H9 (cell line): ENCODE measurements around the gene RECQL. TPM values are rescaled to one million over a fixed set of nuclear protein-coding genes. Genes with fewer than 3 reads are reported as not detected.

Experiments
- DNase-seq: peaks from one replicate; pipeline ENCODE4 v3.0.0-alpha.2; 2017
- H2AFZ ChIP-seq: one replicate; pipeline ENCODE4 v1.6.1; 2013; ENCODE audit warnings: mild to moderate bottlenecking, low read length, control low read depth, moderate library complexity
- H2AK5ac ChIP-seq: 2 replicates; pipeline ENCODE4 v1.6.1; 2013; ENCODE audit warnings: low read length, control low read depth, mixed read lengths; ENCODE audit not compliant: insufficient read length
- H2BK120ac ChIP-seq: one replicate; pipeline ENCODE4 v1.6.1; 2013; ENCODE audit warnings: low read depth, mild to moderate bottlenecking, low read length, control low read depth, inconsistent platforms; ENCODE audit not compliant: poor library complexity, severe bottlenecking
- H2BK12ac ChIP-seq: 2 replicates; pipeline ENCODE4 v1.6.1; 2013; ENCODE audit warnings: low read length, control low read depth, mixed read lengths, low read depth; ENCODE audit not compliant: insufficient read length
- H2BK15ac ChIP-seq: 2 replicates; pipeline ENCODE4 v1.6.1; 2013; ENCODE audit warnings: low read depth, low read length, control low read depth
- H2BK20ac ChIP-seq: one replicate; pipeline ENCODE4 v1.6.1; 2013; ENCODE audit warnings: low read depth, mild to moderate bottlenecking, low read length, control low read depth, inconsistent platforms; ENCODE audit not compliant: poor library complexity, severe bottlenecking
- H2BK5ac ChIP-seq: 2 replicates; pipeline ENCODE4 v1.6.1; 2013; ENCODE audit warnings: low read length, control low read depth, mixed read lengths; ENCODE audit not compliant: insufficient read length
- H3K14ac ChIP-seq: 2 replicates; pipeline ENCODE4 v1.6.1; 2013; ENCODE audit warnings: low read length, control low read depth; ENCODE audit not compliant: insufficient read depth
- H3K18ac ChIP-seq: 2 replicates; pipeline ENCODE4 v1.6.1; 2013; ENCODE audit warnings: low read depth, mild to moderate bottlenecking, mixed read lengths, low read length, control low read depth; ENCODE audit not compliant: insufficient read length
- H3K23ac ChIP-seq: 2 replicates; pipeline ENCODE4 v1.6.1; 2013; ENCODE audit warnings: low read length, control low read depth, mixed read lengths, low read depth; ENCODE audit not compliant: insufficient read length
- H3K23me2 ChIP-seq: 2 replicates; pipeline ENCODE4 v1.6.1; 2013; ENCODE audit warnings: low read depth, mild to moderate bottlenecking, mixed read lengths, low read length, control low read depth; ENCODE audit not compliant: insufficient read length, poor library complexity, severe bottlenecking
- H3K27ac ChIP-seq: 2 replicates; pipeline ENCODE4 v1.5.1; 2013; ENCODE audit warnings: low read length, control low read depth, mixed read lengths, low read depth; ENCODE audit not compliant: insufficient read length
- H3K27me3 ChIP-seq: 2 replicates; pipeline ENCODE4 v1.6.1; 2013; ENCODE audit warnings: low read length, control low read depth, inconsistent platforms; ENCODE audit not compliant: insufficient read depth
- H3K4ac ChIP-seq: 2 replicates; pipeline ENCODE4 v1.6.1; 2013; ENCODE audit warnings: low read depth, mild to moderate bottlenecking, control low read depth, inconsistent platforms, low read length, moderate library complexity
- H3K4me1 ChIP-seq: 2 replicates; pipeline ENCODE4 v1.6.1; 2013; ENCODE audit warnings: low read length, control low read depth, inconsistent platforms; ENCODE audit not compliant: insufficient read depth
- H3K4me2 ChIP-seq: 2 replicates; pipeline ENCODE4 v1.6.1; 2013; ENCODE audit warnings: low read length, control low read depth, mixed read lengths; ENCODE audit not compliant: insufficient read length, insufficient read depth
- H3K56ac ChIP-seq: 2 replicates; pipeline ENCODE4 v1.6.1; 2013; ENCODE audit warnings: low read depth, mild to moderate bottlenecking, mixed read lengths, low read length, control low read depth; ENCODE audit not compliant: insufficient read length
- H3K79me1 ChIP-seq: 2 replicates; pipeline ENCODE4 v1.6.1; 2013; ENCODE audit warnings: low read depth, mild to moderate bottlenecking, moderate library complexity, low read length, control low read depth, inconsistent platforms; ENCODE audit not compliant: insufficient read depth, poor library complexity, severe bottlenecking
- H3K79me2 ChIP-seq: 2 replicates; pipeline ENCODE4 v1.6.1; 2013; ENCODE audit warnings: low read length, control low read depth, inconsistent platforms; ENCODE audit not compliant: insufficient read depth
- H3K9ac ChIP-seq: 2 replicates; pipeline ENCODE4 v1.6.1; 2013; ENCODE audit warnings: low read length, control low read depth, mixed read lengths; ENCODE audit not compliant: insufficient read length; ENCODE audit errors: extremely low read depth
- H3K9me3 ChIP-seq: one replicate; pipeline ENCODE4 v1.6.1; 2013; ENCODE audit warnings: low read depth, low read length, inconsistent platforms; ENCODE audit not compliant: control insufficient read depth
- H3T11ph ChIP-seq: one replicate; pipeline ENCODE4 v1.6.1; 2013; ENCODE audit warnings: mild to moderate bottlenecking, low read length, control low read depth, inconsistent platforms
- H4K20me1 ChIP-seq: one replicate; pipeline ENCODE4 v1.6.1; 2013; ENCODE audit not compliant: control insufficient read depth, insufficient read length, insufficient read depth
- H4K5ac ChIP-seq: 2 replicates; pipeline ENCODE4 v1.6.1; 2013; ENCODE audit warnings: low read depth, mild to moderate bottlenecking, mixed read lengths, low read length, control low read depth; ENCODE audit not compliant: insufficient read length
- H4K8ac ChIP-seq: replicated peaks from 2 replicates; pipeline ENCODE4 v1.6.1; 2013; ENCODE audit warnings: low read length, control low read depth, mixed read lengths, low read depth; ENCODE audit not compliant: insufficient read length
- H4K91ac ChIP-seq: 2 replicates; pipeline ENCODE4 v1.6.1; 2013; ENCODE audit warnings: low read depth, mild to moderate bottlenecking, moderate library complexity, mixed read lengths, low read length, control low read depth; ENCODE audit not compliant: insufficient read length
- H3K27ac Mint-ChIP-seq, 3 experiments: 2 replicates in 2 of 3; 3 replicates in 1 of 3; pipeline ENCODE4 v1.8.0; 2020 to 2021; ENCODE audit warnings: mixed read lengths in 3 of 3, mild to moderate bottlenecking in 1 of 3, moderate library complexity in 1 of 3
- H3K27me3 Mint-ChIP-seq: 2 replicates; pipeline ENCODE4 v1.8.0; 2021; ENCODE audit warnings: low read depth, mild to moderate bottlenecking, moderate library complexity, mixed read lengths
- H3K36me3 Mint-ChIP-seq, 3 experiments: 2 replicates in 2 of 3; 3 replicates in 1 of 3; pipeline ENCODE4 v1.8.0; 2020 to 2021; ENCODE audit warnings: low read depth in 3 of 3, mixed read lengths in 3 of 3; ENCODE audit not compliant: insufficient read depth in 1 of 3
- H3K4me1 Mint-ChIP-seq, 2 experiments: 2 replicates each; pipeline ENCODE4 v1.8.0; 2020; ENCODE audit warnings: mixed read lengths in 2 of 2
- H3K4me3 Mint-ChIP-seq, 2 experiments: 2 replicates in 1 of 2; 3 replicates in 1 of 2; pipeline ENCODE4 v1.8.0; 2020 to 2021; ENCODE audit warnings: mild to moderate bottlenecking in 2 of 2, mixed read lengths in 2 of 2, moderate library complexity in 1 of 2
- H3K9me3 Mint-ChIP-seq, 2 experiments: 2 replicates in 1 of 2; 3 replicates in 1 of 2; pipeline ENCODE4 v1.8.0; 2020; ENCODE audit warnings: mild to moderate bottlenecking in 2 of 2, mixed read lengths in 2 of 2, moderate library complexity in 1 of 2
- WGBS: extraction: QIAGEN DNeasy Blood & Tissue Kit; methylation state at CpG from one replicate; pipeline ENCODE4 v1.1.7; 2013; ENCODE audit warnings: missing lambda C conversion rate, low lambda C conversion rate, mixed read lengths; ENCODE audit not compliant: insufficient read length; ENCODE audit errors: extremely low coverage; 5-methylcytosine and 5-hydroxymethylcytosine counted together
- total RNA-seq: library from RNA; stranded (reverse); gene quantifications from 2 replicates; pipeline ENCODE4 v1.2.1, GENCODE V29; 2021
- TF ChIP-seq, protein P1 (sequence below): fragments of 200-600 bp; sonication (generic); conservative IDR thresholded peaks from 3 replicates; pipeline ENCODE4 v1.8.0; 2021; ENCODE audit warnings: antibody characterized with exemption, mild to moderate bottlenecking

RECQL gene
- total RNA-seq, 1 experiment from 2014 or later: 41.0 TPM

DNA sequence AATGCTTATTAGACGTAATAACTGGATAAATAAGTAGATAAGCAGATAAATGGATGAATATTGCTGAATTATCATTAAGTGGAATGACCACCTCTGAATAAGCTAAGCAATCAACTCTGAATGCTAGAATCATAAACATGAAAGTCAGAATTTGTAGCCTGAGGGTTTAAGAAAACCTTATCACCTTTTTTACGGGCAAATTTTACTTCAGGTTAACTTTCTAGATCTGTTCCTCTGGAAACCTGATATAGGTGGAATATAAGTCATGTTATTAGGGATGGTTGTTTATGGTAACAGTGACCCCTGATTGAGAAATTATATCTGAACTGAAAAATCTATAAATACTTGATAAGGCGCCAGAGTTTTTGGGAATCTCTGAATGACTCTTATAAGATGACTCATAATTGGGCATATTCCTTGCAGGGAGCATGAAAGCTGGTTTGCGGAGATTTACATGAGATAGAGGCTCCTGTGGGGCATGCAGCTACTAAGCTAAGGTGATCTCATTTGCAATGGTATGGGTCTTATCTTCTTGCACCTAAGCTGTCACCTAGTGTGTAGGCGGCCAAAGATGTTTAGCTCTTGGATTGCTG lies 36.7 kb upstream of the RECQL start:
- Histone ChIP-seq H2BK15ac (no peak overlapping the region), H2AFZ (no peak overlapping the region), H3K27me3 (no peaks in the 10 kb centered on the region), H4K8ac (no peak overlapping the region), H3K23me2 (no peaks in the 10 kb centered on the region), H4K91ac (no peak overlapping the region), H3K9ac (no peak overlapping the region), H2BK120ac (no peak overlapping the region), H3K79me1 (no peaks in the 10 kb centered on the region), H2BK5ac (no peak overlapping the region), H3K4me1 (no peaks in the 10 kb centered on the region), H3K23ac (no peak overlapping the region), H3K4me2 (no peak overlapping the region), H4K5ac (no peak overlapping the region), H3T11ph (no peak overlapping the region), H3K18ac (no peak overlapping the region), H3K79me2 (no peaks in the 10 kb centered on the region), H2BK20ac (no peak overlapping the region), H2BK12ac (no peak overlapping the region), H3K4ac (no peak overlapping the region), H3K9me3 (no peaks in the 10 kb centered on the region), H3K56ac (no peak overlapping the region), H3K27ac (no peak overlapping the region), H2AK5ac (no peak overlapping the region), H4K20me1 (no peaks in the 10 kb centered on the region), H3K14ac (no peak overlapping the region)
- Mint-ChIP-seq H3K27me3 (peaks cover 6% of the 10 kb centered on the region), H3K27ac (no peak overlapping the region), H3K4me3 (no peak overlapping the region), H3K4me1 (peaks cover 5 to 6% of the 10 kb centered on the region in 2 experiments; a peak in 1 of 4 replicates), H3K9me3 (no peaks in the 10 kb centered on the region), H3K36me3 (no peaks in the 10 kb centered on the region)
- TF ChIP-seq, protein P1, sequence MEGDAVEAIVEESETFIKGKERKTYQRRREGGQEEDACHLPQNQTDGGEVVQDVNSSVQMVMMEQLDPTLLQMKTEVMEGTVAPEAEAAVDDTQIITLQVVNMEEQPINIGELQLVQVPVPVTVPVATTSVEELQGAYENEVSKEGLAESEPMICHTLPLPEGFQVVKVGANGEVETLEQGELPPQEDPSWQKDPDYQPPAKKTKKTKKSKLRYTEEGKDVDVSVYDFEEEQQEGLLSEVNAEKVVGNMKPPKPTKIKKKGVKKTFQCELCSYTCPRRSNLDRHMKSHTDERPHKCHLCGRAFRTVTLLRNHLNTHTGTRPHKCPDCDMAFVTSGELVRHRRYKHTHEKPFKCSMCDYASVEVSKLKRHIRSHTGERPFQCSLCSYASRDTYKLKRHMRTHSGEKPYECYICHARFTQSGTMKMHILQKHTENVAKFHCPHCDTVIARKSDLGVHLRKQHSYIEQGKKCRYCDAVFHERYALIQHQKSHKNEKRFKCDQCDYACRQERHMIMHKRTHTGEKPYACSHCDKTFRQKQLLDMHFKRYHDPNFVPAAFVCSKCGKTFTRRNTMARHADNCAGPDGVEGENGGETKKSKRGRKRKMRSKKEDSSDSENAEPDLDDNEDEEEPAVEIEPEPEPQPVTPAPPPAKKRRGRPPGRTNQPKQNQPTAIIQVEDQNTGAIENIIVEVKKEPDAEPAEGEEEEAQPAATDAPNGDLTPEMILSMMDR: no peak
- no peak for DNase-seq
- WGBS: no CpG with 5 or more reads among the region's 5 CpGs
